ENCODE measurements around the gene GNGT2.
"Not testable (repeated sequence)": the region's sequence is repeated elsewhere in the genome, so short reads cannot be mapped to it uniquely, and the experiment has no call there.

DNA sequence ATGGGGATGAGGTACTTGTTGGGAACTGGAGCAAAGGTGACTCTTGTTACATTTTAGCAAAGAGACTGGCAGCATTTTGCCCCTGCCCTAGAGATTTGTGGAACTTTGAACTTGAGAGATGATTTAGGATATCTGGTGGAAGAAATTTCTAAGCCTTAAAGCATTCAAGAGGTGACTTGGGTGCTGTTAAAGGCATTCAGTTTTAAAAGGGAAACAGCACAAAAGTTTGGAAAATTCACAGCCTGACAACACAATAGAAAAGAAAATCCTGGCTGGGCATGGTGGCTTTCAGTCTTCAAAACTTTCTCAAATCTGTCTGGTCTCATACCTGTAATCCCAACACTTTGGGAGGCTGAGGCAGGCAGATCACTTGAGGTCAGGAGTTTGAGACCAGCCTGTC lies 25.9 kb downstream of the GNGT2 start:
- TF ChIP-seq CTCF (conservative IDR thresholded peaks at IDR 0.05; ENCODE audit: low read length); EZH2phosphoT487 (IDR thresholded peaks at IDR 0.05; ENCODE audit: borderline replicate concordance): not testable (repeated sequence)

Measured in Loucy (cell line).